ENCODE measurements around the gene COPB1.
A peak's percentile ranks its signal among the peaks of the same experiment; 100 is the strongest.
"Not testable (repeated sequence)": the region's sequence is repeated elsewhere in the genome, so short reads cannot be mapped to it uniquely, and the experiment has no call there.

Gene COPB1

GRCh38 chr11:14499560-14500180, at the start of gene COPB1:
COPB1 (minus strand) TSS chr11:14499811; CDS start chr11:14498928, 883 bp downstream.
- DNase-seq: peak; percentile 89

GRCh38 chr11:14547440-14547839, 47.8 kb upstream of the COPB1 start:
- no peak for DNase-seq

- DNase-seq: no peak
Measured at GRCh38 chr11:14546672-14547071, 47.1 kb upstream of the COPB1 start.

- no peak for DNase-seq
Measured at GRCh38 chr11:14544611-14545010, 45.0 kb upstream of the COPB1 start.

GRCh38 chr11:14543260-14543659, 43.6 kb upstream of the COPB1 start:
- no peak for DNase-seq

- no peak for DNase-seq
Measured at GRCh38 chr11:14542324-14542723, 42.7 kb upstream of the COPB1 start.

- DNase-seq: no peak
Measured at GRCh38 chr11:14541192-14541947, 41.8 kb upstream of the COPB1 start.

- DNase-seq: no peak
Measured at GRCh38 chr11:14539982-14540421, 40.4 kb upstream of the COPB1 start.

- DNase-seq: no peak
Measured at GRCh38 chr11:14538926-14539554, 39.4 kb upstream of the COPB1 start.

- DNase-seq: no peak
Measured at GRCh38 chr11:14538271-14538925, 38.8 kb upstream of the COPB1 start.

GRCh38 chr11:14537134-14537599, 37.6 kb upstream of the COPB1 start:
- no peak for DNase-seq

- not testable (repeated sequence) for DNase-seq
Measured at GRCh38 chr11:14535166-14535565, 35.6 kb upstream of the COPB1 start.

GRCh38 chr11:14529951-14530350, 30.3 kb upstream of the COPB1 start:
- no peak for DNase-seq

- DNase-seq: no peak
Measured at GRCh38 chr11:14529321-14529720, 29.7 kb upstream of the COPB1 start.

- no peak for DNase-seq
Measured at GRCh38 chr11:14522801-14523200, 23.2 kb upstream of the COPB1 start.

- DNase-seq: no peak
Measured at GRCh38 chr11:14522245-14522644, 22.6 kb upstream of the COPB1 start.

GRCh38 chr11:14520747-14521151, 21.1 kb upstream of the COPB1 start:
- no peak for DNase-seq

- peak; percentile 94 for DNase-seq
Measured at GRCh38 chr11:14519917-14520746, 20.5 kb upstream of the COPB1 start, which contains the start of gene PSMA1. PSMA1 (minus strand) TSS chr11:14520386; CDS start chr11:14520299, 87 bp downstream.

- no peak for DNase-seq
Measured at GRCh38 chr11:14519597-14519916, 19.9 kb upstream of the COPB1 start.

GRCh38 chr11:14518820-14519219, 19.2 kb upstream of the COPB1 start:
- DNase-seq: no peak

GRCh38 chr11:14513800-14514199, 14.2 kb upstream of the COPB1 start:
- no peak for DNase-seq

GRCh38 chr11:14506532-14506931, 6.9 kb upstream of the COPB1 start:
- no peak for DNase-seq

All from NCI-H146 (cell line).